Adrenal gland (tissue), 12 donors: ENCODE data around the gene ANGPT4. TPM values are rescaled to one million over a fixed set of nuclear protein-coding genes. Genes with fewer than 3 reads are reported as not detected.

ENCODE experiments used
- DNase-seq, 7 donors: peaks; one replicate each; pipeline ENCODE4 v3.0.0-alpha.2; 2019 to 2020
- H3K27ac ChIP-seq, 5 donors: fragments of 200-600 bp; sonication (generic) in 4 of 5; 1 replicate in 3 of 5; 2 replicates in 2 of 5; pipeline versions ENCODE4 v1.5.1 to v1.8.0; 2016 to 2020; ENCODE audit warnings: mild to moderate bottlenecking in 1 of 5
- H3K27me3 ChIP-seq: fragments of 200-600 bp; 2 replicates; pipeline ENCODE4 v1.8.0; 2021
- H3K36me3 ChIP-seq, 2 donors: fragments of 200-600 bp; replicated peaks in 1 of 2; 1 replicate in 1 of 2; 2 replicates in 1 of 2; pipeline versions ENCODE4 v1.5.1 to v1.8.0; 2018 to 2022
- H3K4me1 ChIP-seq, 2 donors: fragments of 200-600 bp; replicated peaks in 1 of 2; 1 replicate in 1 of 2; 2 replicates in 1 of 2; pipeline versions ENCODE4 v1.5.1 to v1.8.0; 2018 to 2021
- H3K4me3 ChIP-seq, 4 donors: fragments of 200-600 bp; sonication (generic) in 3 of 4; one replicate each; pipeline ENCODE4 v1.5.1; 2016 to 2018
- H3K9me3 ChIP-seq, 3 donors: fragments of 200-600 bp; sonication (generic) in 1 of 3; replicated peaks in 1 of 3; 1 replicate in 2 of 3; 2 replicates in 1 of 3; pipeline versions ENCODE4 v1.5.1 to v1.8.0; 2016 to 2021
- POLR2A ChIP-seq, 2 donors: fragments of 450-650 bp; IDR thresholded peaks; one replicate each; pipeline ENCODE4 v1.6.1; 2017; ENCODE audit warnings: antibody characterized with exemption in 2 of 2, mild to moderate bottlenecking in 2 of 2, moderate library complexity in 1 of 2
- WGBS, 4 donors: extraction: QIAGEN DNeasy Blood & Tissue Kit in 2 of 4; methylation state at CpG; one replicate each; pipeline versions ENCODE4 v1.1.5 to v1.1.7; 2013 to 2017; 5-methylcytosine and 5-hydroxymethylcytosine counted together
- intact Hi-C, 2 donors: fragments of 100-400 bp; cut with DNase I; formaldehyde crosslinking; loops; one replicate each; pipeline versions ENCODE4 v1.14.1 to v1.15.0; 2022 to 2023
- polyA plus RNA-seq, 3 donors: library from polyadenylated mRNA; stranded (reverse); fragments of 200-250 nt in 2 of 3; fragments of 350-450 nt in 1 of 3; fragmentation: Illumina TruSeq in 1 of 3; extraction: RNeasy Lipid Tissue Mini Kit (QIAGEN cat#74804) in 1 of 3; gene quantifications; one replicate each; pipeline ENCODE4 v1.2.3, GENCODE V29; 2013 to 2014
- total RNA-seq, 9 donors: library from RNA; depleted of rRNA in 4 of 9; stranded (reverse); fragments of >200 nt in 4 of 9; fragments of 120-200 nt in 1 of 9; fragmentation: NEBNext Ultra II Directional in 1 of 9; extraction: Animal tissue kit (Norgen Biotek cat#: 25700) in 1 of 9; gene quantifications; one replicate each; pipeline versions ENCODE4 v1.1.0 to v1.2.4, GENCODE V29; 2013 to 2023
- TF ChIP-seq, protein P1 (sequence below), 6 experiments: fragments of 450-650 bp in 4 of 6; fragments of 200-600 bp in 2 of 6; sonication (generic) in 1 of 6; IDR thresholded peaks; 1 replicate in 5 of 6; 2 replicates in 1 of 6; pipeline versions ENCODE4 v1.5.1 to v1.8.0; 2016 to 2021; ENCODE audit warnings: antibody characterized with exemption in 6 of 6, mild to moderate bottlenecking in 2 of 6, moderate library complexity in 1 of 6
- donor health status: healthy with polysubstance abuse.
- donor health status: Bipolar disorder and iron deficiency.
- donor health status: DM: yes; HTN: yes; CAD: no.
- donor health status: DM: no; HTN: no; CAD: no.
- donor health status: DM: no; HTN: no; CAD: no.
- donor health status: DM: yes; HTN: yes; CAD: no.

ANGPT4 gene
- total and polyA plus RNA-seq, 12 donors = 0.06 to 1.0 (median 0.27) TPM; not detected in 1

DNA sequence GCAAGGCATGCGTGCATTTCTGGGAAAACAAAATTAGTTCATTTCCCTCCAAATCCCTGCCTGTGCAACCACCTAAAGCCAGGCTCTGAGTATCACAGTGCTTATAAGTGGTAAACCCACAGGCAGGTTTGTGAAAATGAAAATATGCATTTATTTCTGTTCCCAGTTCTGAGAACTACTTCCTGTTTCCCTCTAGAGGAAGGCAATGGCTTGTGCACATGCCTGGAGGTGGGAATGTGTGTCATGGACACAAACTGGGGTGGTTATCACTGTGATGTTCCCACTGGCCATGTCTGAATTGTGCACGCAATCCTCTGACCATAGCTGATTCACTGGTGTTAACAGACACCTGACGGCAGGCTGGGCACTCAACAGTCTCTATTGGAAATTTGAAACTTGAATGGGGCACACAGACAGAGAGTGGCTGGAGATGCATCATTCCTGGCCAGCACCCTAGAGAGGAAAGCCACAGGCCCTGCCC lies 56.3 kb downstream of the ANGPT4 start:
- H3K36me3 ChIP-seq = no peaks in the 10 kb centered on the region
- WGBS, 4 donors = 43 to 65% (median 54%) methylated on average over 3 of the region's 3 CpGs
- no peaks in the 10 kb centered on the region for H3K9me3 ChIP-seq
- H3K27ac ChIP-seq = no peak overlapping the region
- no peak overlapping the region for H3K4me3 ChIP-seq
- no peaks in the 10 kb centered on the region for H3K27me3 ChIP-seq
- TF ChIP-seq, protein P1, sequence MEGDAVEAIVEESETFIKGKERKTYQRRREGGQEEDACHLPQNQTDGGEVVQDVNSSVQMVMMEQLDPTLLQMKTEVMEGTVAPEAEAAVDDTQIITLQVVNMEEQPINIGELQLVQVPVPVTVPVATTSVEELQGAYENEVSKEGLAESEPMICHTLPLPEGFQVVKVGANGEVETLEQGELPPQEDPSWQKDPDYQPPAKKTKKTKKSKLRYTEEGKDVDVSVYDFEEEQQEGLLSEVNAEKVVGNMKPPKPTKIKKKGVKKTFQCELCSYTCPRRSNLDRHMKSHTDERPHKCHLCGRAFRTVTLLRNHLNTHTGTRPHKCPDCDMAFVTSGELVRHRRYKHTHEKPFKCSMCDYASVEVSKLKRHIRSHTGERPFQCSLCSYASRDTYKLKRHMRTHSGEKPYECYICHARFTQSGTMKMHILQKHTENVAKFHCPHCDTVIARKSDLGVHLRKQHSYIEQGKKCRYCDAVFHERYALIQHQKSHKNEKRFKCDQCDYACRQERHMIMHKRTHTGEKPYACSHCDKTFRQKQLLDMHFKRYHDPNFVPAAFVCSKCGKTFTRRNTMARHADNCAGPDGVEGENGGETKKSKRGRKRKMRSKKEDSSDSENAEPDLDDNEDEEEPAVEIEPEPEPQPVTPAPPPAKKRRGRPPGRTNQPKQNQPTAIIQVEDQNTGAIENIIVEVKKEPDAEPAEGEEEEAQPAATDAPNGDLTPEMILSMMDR (IDR thresholded peaks at IDR 0.05) = no peak
- TF ChIP-seq POLR2A (IDR thresholded peaks at IDR 0.05) = no peak
- intact Hi-C loops = no loop called here
- no peak for DNase-seq
- H3K4me1 ChIP-seq = no peaks in the 10 kb centered on the region

DNA sequence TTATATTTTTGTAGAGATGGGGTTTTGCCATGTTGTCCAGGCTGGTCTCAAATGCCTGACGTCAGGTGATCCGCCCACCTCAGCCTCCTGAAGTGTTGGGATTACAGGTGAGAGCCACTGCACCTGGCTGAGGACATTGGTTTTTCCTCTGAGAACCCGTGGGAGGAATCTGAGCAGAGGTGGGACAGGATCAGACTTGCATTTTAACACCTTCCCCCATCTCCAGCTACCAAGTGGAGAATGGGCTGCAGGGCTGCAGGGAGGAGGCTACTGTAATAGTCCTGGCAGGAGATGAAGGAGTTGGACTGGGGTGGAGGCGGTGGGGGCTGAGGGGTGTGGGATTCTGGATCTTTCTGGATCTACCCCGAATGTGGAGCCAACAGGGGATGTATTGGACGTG lies 58.1 kb downstream of the ANGPT4 start:
- Histone ChIP-seq H3K27me3 (no peaks in the 10 kb centered on the region), H3K4me3 (no peak overlapping the region), H3K36me3 (no peaks in the 10 kb centered on the region), H3K4me1 (no peaks in the 10 kb centered on the region), H3K9me3 (no peaks in the 10 kb centered on the region), H3K27ac (no peak overlapping the region)
- intact Hi-C loops = no loop called here
- TF ChIP-seq, protein P1 (IDR thresholded peaks at IDR 0.05) = no peak
- no peak for TF ChIP-seq POLR2A (IDR thresholded peaks at IDR 0.05)
- no peak for DNase-seq
- WGBS, 4 donors = 84 to 93% (median 90%) methylated on average over 6 of the region's 6 CpGs

DNA sequence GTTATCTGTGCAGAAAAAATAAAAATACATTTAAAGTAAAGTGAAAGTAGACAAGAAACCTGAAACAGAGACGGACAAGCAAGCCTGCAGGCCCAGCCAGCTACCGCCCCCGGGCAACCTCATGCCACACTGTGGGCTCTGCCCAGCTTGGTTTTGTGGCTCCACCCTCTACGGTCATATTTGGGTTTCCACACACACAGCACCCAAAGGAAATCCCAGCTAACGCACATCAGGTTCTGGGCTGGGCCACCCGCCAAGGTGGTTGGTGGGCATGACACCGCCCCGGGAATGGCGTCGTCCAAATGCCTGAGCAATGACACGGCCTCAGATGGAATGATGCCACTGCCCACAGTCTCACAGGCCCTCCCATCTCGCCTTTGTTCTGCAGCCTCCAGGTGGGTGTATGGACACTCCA lies 59.8 kb downstream of the ANGPT4 start:
- intact Hi-C loops = no loop called here
- TF ChIP-seq, protein P1 (IDR thresholded peaks at IDR 0.05) = no peak
- no peak for TF ChIP-seq POLR2A (IDR thresholded peaks at IDR 0.05)
- 68 to 76% (median 70%) methylated on average over 11 to 12 of the region's 12 CpGs for WGBS, 4 donors
- no peak for DNase-seq
- H3K27me3 ChIP-seq = no peaks in the 10 kb centered on the region
- no peaks in the 10 kb centered on the region for H3K9me3 ChIP-seq
- no peaks in the 10 kb centered on the region for H3K4me1 ChIP-seq
- H3K4me3 ChIP-seq = no peak overlapping the region
- H3K27ac ChIP-seq = no peak overlapping the region
- no peaks in the 10 kb centered on the region for H3K36me3 ChIP-seq

DNA sequence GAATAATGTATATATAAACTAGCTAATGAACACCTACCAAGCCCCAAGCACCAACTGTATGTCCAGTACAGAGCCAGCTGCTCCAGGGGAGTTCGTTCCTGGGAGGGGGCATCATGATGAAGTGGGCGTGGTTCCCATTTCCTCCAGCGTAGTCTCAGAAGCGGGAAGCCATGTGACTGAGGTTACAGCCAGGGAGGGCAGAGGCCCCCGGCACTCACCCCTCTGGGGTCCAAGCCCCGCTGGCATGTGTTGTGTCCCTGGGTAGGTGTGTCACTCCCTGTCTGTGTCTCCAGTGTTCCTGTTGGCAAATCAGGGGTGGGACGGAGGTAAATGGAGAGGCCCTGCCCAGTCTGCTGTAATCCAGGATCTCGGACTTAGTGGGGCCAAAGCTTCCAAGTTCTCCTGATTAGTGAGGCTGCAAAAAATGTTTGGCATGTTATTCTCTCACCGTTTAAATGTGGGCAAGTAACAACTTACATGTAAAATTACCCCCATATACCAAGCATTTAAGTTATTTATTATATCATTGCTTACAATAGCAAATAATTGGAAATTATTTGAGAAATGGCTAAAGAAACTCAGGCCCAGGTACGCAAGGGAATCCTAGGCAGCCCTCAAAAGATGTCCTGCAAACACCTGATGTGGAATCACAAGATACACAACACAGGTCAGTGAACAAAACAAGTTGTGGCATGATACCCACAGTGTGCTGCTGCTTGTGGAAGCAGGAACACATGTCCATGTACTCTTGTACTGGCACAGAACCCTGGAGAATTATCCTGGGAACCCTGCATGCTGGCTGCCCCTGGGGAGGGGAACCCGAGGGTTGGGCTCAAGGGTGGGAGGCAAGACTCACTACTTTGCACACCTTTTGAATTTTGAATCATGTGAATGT lies 60.4 kb downstream of the ANGPT4 start:
- no peak overlapping the region for H3K4me3 ChIP-seq
- intact Hi-C loops = no loop called here

More for the DNA sequence above, 60.4 kb downstream of the ANGPT4 start:
- Histone ChIP-seq H3K27ac (no peak overlapping the region), H3K27me3 (no peaks in the 10 kb centered on the region), H3K4me1 (no peaks in the 10 kb centered on the region), H3K9me3 (no peaks in the 10 kb centered on the region), H3K36me3 (no peaks in the 10 kb centered on the region)
- no peak for DNase-seq
- WGBS, 4 donors = 60 to 76% (median 73%) methylated on average over 8 to 11 of the region's 11 CpGs
- TF ChIP-seq POLR2A (IDR thresholded peaks at IDR 0.05) = no peak
- TF ChIP-seq, protein P1 (IDR thresholded peaks at IDR 0.05) = no peak
